Endothelial cell of hepatic sinusoid (primary cell): ENCODE measurements around the gene PSENEN.

ENCODE experiments used
- in situ Hi-C: cut with HindIII; loops from 2 replicates; pipeline ENCODE4 v1.10.0; 2017; ENCODE audit warnings: low sequenced_read_pairs

PSENEN gene

GRCh38 chr19:35745328-35746086 is at the start of gene PSENEN, which contains the start of gene U2AF1L4:
Gene PSENEN (plus strand): TSS chr19:35745651. CDS start chr19:35745931, 280 bp downstream.
Gene U2AF1L4 (minus strand): TSS chr19:35745418. CDS start chr19:35745391, 27 bp downstream.
- in situ Hi-C loops = no loop called here

DNA sequence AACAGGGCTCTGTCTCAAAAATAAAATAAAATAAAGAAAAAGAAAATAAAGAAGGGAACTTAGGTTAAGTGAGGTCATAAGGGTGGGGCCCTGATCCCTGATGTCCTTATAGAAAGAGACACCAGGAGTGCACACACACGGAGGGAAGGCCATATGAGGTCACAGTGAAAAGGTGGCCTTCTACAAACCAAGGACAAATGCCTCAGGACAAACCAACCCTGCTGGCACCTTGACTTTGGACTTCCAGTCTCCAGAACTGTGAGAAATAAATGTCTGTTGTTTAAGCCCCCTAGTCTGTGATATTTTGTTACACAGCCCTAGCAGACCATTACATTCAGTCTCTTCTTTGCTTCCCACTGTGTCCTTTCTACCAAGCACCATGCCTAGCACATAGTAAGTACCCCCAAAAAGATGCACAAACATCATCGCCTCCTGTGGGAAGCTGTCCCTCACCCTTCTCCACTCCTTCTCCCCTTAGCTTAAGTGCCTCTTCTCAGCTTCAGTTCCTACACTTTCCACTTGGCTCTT is 49.5 kb upstream of the PSENEN start:
- in situ Hi-C loops = loop anchor here (5.0 kb wide), 2 partner anchors 39 to 156 kb away; partner anchors contain the start of gene NPHS1

- in situ Hi-C loops = loop anchor here (5.0 kb wide), 2 partner anchors 40 to 155 kb away; partner anchors contain the start of gene NPHS1
Observed at GRCh38 chr19:35696835-35697234, 48.6 kb upstream of the PSENEN start.

DNA sequence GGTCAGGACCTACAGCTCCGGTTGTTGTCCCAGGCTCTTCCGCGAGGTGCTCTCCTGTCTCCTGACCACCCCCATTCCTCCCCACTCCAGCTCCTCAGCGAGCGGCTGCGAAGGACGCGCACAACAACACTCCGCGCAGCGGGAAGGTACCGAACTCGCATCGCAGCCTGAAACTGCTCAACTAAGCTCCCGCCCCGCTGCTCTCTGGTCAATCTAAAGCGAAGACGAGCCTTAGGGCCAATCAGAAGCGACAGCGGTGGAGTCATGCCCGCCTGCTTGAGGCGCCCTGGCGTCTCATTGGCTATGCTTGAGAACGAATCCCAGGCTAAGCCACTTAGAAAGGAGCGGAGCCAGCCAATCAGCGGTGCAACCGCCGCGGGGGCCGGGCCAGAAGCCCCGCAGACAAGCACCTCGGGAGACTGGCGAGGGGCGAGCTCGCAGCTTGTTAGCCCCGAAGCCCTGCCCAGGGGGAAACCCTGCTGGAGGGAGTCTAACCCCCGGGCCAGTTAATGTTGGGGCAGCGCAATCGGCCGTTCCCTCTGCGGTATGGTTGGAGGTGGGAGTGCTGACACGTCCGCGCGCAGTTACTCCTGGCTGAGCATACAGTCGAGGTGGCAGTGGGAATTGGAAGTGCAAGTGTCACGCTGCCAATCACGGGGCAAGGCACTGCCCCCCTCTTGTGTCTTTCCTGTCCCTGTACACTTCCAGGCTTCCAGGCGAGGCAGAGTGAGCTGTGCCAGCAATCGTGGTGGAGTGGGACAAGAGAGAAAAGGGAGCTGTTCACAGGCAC is 43.0 kb upstream of the PSENEN start:
- in situ Hi-C loops = no loop called here

GRCh38 chr19:35703343-35703742 is 42.1 kb upstream of the PSENEN start:
- in situ Hi-C loops = no loop called here

DNA sequence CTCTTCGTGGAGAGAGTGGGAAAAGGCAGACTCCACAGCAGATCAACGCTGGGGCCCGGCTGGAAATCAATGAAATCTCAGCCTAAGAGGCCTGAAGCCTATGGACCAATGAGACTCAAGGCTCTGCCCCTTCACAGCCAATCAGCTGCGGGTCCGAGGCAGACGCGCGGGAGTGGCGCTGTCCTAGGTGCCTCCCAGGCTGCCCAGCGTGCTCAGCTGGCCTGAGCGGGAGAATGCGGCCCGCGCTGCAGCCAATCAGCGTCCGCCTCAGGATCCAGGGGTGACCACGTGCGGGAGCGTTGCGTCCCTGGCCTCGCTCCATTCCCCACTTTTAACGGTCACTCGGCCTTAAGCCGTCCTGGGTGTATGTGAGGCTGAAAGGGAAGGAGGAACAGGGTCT is 41.2 kb upstream of the PSENEN start, which contains the start of gene ZBTB32:
ZBTB32 (plus strand) TSS at position 341 of the 400 bp plus-strand sequence. CDS start 10,069 bp downstream, outside the sequence.
- in situ Hi-C loops = no loop called here

GRCh38 chr19:35708391-35708790 is 37.1 kb upstream of the PSENEN start:
- in situ Hi-C loops = no loop called here

DNA sequence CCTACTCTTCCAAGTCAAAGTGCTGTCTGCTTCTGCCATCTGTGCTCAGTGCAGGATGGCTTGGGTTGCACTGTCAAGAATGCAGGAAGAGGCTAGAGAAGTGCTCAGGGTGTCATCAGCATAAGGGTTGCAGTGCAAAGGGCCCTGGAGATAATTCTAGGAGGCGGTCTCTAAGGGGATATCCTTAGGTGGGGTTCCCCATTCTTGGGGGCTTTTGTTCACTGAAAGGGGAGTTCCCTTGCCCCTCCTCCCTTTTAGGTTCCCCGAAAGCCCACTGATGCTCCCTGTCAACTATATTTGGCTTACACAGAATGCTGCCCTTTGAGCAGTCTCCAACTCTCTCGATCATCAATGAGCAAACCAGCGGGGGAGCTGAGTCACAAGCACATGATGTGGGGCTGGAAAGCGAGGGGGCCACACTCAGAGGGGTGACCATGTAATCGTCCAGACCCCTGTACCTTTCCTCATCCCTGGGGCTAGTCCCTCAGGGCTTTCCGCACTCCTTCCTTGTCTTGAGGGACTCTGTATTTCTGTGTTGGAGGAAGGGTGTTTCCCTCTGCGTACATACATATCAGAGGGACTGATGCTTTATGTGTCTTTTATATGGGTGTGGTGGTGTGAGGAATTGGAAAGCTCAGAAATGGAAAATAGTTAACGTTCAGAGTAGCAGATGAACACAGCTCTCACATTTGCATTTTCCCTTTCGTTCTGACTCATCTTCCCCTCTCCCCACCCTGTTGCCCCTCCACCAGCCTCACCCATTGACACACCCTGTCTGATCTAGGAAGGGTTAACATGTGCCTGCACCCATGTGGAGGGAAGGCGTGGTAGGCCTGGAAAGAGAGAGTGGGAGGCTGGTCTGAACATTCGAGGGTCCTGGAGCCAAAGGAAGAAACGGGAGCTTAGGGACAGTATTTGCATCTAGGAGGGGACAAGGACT is 34.4 kb upstream of the PSENEN start:
- in situ Hi-C loops = no loop called here

DNA sequence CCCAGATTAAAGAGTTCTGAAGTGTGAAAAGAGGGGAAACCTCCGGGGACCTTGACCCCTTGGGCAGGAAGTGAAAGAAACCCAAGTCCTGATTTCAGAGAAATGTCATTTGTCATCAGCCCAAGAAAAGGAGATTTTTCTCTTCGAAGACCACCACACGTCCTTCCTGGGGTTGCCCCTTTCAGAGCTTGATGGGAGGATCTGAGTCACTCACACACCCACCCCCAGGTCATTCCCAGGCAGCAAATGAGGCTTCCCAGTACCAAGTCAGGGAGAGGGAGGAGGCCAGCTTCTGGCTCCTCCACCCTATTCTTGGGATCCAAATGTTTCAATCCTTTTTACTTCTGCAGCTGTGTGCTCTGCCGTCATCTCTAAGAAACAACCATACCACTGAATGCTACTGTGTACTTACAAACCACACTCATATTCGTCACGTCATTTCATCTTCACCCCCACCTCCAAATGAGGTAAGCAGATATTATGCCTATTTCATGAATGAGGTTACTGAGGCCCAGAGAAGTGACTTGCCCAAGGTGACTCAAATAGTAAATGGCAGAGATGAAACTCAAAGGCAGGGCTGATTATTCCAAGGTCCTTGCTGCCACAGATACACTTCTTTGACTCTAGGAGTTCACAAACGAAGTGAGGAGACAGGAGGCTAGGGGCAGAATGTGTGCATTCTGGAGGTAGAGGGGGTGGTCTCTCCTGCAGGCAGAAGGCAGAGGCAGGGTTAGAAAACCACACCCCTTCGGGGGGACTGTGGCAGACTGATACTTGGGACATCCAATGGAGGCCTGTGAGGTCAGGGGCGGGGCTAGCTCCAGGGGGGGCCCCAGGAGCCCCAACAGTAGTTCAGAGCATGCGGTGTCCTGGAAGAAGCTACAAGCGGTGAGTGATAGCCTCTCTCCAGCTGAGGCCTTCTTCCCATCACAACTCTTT is 32.6 kb upstream of the PSENEN start:
- in situ Hi-C loops = no loop called here

DNA sequence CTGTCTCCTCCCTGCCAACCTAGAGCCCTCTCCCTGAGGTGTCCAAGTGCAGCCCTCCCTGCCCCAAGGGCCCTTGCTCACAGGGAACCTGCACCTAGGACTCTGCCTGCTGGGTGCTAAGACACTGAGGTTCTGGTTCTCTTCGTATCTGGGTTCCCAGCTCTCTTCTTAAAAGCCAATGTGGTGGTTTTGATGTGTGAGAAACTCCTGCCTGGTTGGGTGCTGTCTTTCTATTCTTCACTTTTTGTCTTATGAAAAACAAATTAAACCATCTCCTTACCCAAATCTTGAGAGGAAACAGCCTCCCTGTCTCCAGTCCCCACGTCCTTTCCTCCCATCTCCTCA is 32.0 kb upstream of the PSENEN start:
- in situ Hi-C loops = no loop called here

DNA sequence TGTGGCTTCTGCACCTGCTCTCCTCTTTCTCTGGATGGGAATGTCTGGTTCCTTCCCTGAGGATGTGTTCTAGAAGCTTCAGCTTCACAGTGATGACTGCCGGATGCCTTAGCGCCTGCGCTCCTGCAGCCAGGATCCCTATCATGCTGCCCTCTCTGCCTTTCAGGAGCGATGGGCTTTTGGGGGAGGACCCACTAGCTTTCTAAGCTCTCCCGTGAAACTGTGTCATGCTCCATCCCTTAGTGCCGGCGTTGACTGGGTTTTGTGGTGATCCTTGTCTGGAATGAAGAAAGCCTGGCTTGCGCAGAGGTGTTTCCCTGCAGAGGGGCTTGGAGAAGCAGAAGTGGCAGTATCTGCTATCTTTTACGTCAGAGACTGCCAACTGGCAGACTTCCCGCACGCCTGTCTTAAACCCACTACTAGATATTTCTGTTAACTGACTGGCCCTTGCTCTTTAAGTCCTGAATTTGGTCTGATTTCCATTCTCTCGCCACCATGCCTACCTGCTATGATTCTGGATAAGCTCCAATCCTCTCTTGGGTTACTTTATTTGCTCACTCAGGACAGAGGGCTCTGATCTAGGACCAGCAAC is 31.5 kb upstream of the PSENEN start:
- in situ Hi-C loops = no loop called here

DNA sequence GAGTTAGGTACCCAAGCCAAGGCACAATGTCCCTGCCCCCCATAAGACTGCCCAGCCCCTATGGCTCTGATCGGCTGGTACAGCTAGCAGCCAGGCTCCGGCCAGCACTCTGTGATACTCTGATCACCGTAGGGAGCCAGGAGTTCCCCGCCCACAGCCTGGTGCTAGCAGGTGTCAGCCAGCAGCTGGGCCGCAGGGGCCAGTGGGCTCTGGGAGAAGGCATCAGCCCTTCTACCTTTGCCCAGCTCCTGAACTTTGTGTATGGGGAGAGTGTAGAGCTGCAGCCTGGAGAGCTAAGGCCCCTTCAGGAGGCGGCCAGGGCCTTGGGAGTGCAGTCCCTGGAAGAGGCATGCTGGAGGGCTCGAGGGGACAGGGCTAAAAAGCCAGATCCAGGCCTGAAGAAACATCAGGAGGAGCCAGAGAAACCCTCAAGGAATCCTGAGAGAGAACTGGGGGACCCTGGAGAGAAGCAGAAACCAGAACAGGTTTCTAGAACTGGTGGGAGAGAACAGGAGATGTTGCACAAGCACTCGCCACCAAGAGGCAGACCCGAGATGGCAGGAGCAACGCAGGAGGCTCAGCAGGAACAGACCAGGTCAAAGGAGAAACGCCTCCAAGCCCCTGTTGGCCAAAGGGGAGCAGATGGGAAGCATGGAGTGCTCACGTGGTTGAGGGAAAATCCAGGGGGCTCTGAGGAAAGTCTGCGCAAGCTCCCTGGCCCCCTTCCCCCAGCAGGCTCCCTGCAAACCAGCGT is 30.7 kb upstream of the PSENEN start:
- in situ Hi-C loops = no loop called here

DNA sequence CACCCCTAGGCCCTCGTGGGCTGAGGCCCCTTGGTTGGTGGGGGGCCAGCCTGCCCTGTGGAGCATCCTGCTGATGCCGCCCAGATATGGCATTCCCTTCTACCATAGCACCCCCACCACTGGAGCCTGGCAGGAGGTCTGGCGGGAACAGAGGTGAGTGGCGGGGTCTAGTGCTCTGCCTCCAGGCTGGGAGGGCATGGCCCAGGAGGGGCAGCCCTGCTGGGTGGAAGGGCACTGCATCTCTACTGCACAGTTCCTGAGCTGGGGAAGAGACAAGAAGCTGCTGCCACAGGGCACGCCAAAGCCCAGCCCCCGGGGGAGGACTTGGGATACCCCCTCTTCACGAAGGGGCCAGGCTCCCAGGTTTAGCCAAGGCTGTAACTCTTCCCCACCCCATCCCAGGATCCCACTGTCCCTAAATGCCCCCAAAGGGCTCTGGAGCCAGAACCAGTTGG is 30.1 kb upstream of the PSENEN start:
- in situ Hi-C loops = no loop called here

DNA sequence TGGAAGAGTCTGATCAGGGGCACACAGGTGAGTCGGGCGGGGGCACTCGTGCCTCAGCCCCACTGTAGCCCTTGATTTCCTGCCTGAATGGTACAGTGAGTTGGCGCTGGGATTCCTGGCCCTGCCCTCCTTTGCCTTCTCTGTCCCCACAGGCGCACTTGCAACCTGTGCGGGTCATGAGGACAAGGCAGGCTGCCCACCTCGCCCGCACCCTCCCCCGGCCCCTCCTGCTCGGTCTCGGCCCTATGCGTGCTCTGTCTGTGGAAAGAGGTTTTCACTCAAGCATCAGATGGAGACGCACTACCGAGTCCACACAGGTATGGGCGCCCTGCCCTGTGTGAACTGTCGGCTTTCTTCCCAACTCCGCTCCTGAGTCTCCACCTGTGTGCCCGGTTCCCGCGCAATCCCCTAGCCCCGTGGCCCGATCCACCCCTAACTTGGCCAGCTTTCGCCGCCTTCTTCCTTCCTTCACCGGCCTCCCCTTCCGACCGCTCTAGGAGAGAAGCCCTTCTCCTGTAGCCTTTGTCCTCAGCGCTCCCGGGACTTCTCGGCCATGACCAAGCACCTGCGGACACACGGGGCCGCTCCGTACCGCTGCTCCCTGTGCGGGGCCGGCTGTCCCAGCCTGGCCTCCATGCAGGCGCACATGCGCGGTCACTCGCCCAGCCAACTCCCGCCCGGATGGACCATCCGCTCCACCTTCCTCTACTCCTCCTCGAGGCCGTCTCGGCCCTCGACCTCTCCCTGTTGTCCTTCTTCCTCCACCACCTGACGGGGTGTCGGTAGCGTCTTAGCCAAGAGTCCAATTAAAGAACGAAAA is 29.3 kb upstream of the PSENEN start:
- in situ Hi-C loops = no loop called here

- in situ Hi-C loops = no loop called here
Observed at GRCh38 chr19:35716801-35717664, 28.4 kb upstream of the PSENEN start.

DNA sequence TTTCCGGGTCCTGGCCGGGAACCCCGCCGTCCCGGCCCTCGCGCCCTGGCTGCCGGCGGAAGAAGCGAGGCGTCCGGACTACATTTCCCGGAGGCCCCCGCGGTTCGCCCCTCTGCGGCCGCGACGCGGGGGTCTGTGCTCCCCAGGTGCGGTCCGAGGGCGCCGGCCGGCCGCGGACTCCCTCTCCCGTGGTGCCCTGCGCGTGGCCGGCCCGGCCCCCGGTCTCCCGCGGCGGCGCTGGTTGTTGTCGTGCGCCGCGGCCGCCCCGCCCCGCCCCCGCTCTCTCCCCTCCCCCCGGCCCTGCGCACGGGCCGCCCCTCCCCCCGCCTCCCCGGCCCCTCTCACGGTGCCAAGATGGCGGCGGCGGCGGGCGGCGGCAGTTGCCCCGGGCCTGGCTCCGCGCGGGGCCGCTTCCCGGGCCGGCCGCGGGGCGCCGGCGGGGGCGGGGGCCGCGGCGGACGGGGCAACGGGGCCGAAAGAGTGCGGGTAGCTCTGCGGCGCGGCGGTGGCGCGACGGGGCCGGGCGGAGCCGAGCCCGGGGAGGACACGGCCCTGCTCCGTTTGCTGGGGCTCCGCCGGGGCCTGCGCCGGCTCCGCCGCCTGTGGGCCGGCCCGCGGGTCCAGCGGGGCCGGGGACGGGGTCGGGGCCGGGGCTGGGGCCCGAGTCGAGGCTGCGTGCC is 27.6 kb upstream of the PSENEN start, which contains the start of gene KMT2B:
KMT2B (plus strand) TSS at position 339 of the 680 bp plus-strand sequence; CDS start at position 355, 16 bp downstream.
- in situ Hi-C loops = no loop called here
